Cardiac atrium fibroblast (primary cell): ENCODE measurements around the gene PRDM12. TPM values are rescaled to one million over a fixed set of nuclear protein-coding genes. Genes with fewer than 3 reads are reported as not detected.

Experiments used
- total RNA-seq: library from RNA; depleted of rRNA; stranded (reverse); fragments of >200 nt; gene quantifications from 2 replicates; pipeline ENCODE4 v1.2.3, GENCODE V29; 2015

PRDM12 gene
- 0.32 TPM in 1 of 2 replicates, not detected in the other for total RNA-seq

DNA sequence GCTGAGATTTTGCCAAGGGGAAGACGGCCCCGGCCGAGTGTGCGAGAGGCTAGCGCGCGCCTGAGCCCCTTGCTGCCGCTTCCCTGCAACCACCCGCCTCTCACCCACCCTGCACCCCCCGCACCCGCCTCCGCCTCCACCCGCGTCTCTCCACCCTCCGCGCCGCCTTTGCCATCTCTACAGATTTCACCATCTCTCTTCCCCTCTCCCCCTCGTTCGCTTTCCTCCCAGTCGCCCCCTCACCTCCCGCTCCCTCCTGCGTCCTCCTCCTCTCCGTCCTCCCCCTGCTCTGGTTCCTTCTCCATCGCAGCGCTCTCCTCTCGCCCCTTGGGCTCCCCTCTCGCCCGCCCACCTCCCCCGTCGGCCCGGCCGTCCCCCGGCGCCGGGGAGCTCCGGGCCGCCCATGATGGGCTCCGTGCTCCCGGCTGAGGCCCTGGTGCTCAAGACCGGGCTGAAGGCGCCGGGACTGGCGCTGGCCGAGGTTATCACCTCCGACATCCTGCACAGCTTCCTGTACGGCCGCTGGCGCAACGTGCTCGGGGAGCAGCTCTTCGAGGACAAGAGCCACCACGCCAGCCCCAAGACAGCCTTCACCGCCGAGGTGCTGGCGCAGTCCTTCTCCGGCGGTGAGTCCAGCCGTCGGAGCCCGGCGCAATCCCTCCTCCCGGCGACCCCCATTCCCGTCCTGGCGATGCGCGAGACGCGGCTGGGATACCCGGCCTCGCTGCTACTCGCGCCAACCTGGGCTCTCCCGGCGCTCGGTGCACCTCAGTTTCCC is at the start of gene PRDM12:
PRDM12 (plus strand) TSS at position 344 of the 778 bp plus-strand sequence; CDS start at position 404, 60 bp downstream.

DNA sequence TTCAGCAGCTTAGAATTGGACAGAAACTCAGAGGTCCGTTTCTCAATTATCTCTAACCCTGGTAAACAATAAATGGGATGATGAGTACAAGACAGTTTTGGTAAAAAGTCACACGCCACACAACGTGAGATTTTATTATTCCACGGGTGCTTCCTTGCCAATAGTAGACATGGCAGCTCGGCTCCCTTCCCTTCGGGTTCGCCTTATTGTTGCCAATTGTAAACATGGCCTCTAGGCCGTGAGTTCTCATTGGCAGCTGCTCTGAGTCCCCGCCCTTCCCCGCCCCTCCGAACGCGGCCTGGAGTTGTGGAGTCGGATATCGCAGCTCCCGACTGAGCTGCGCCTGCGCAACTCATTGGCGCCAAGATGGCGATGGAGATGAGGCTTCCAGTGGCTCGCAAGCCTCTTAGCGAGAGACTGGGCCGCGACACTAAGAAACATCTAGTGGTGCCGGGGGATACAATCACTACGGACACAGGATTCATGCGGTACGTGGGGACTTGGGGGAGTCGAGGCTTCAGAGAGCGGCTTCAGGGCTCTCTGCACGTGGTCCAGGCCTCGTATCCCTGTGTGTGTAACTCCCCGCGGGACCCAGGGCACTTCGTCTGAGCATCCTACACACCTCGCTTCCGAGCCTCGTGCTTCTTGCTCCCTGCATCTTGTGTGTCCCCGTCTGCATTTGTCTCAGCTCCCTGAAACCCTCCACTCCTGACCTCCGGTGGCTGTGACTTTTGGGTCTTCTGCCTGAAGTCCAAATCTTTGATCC is 29.2 kb downstream of the PRDM12 start, which contains the start of gene EXOSC2:
EXOSC2 (plus strand) TSS at position 355 of the 766 bp plus-strand sequence; CDS start at position 367, 12 bp downstream.

Other genes starting within 250 kb of the PRDM12 start
- gene ASS1, start 219.6 kb upstream of the PRDM12 start, total RNA-seq, result 225 and 321 TPM in 2 replicates
- gene FUBP3, start 85.0 kb upstream of the PRDM12 start, total RNA-seq, result 32.5 and 38.7 TPM in 2 replicates
- 15.7 and 23.0 TPM in 2 replicates for gene EXOSC2, start 29.2 kb downstream of the PRDM12 start, total RNA-seq
- gene ABL1, start 170.7 kb downstream of the PRDM12 start, total RNA-seq, result 56.3 and 61.4 TPM in 2 replicates
- not detected in 2 replicates for gene QRFP, start 232.2 kb downstream of the PRDM12 start, total RNA-seq